OCI-LY1 (cell line): ENCODE data around the gene FAM83C.

Experiments used
- CTCF ChIP-seq: fragments of 200-600 bp; sonication (generic), shearing (Covaris generic); IDR thresholded peaks from 2 replicates; pipeline ENCODE4 v1.5.1; 2017; ENCODE audit warnings: mild to moderate bottlenecking, antibody characterized with exemption, low read length, moderate library complexity, mixed read lengths
- EZH2 ChIP-seq: fragments of 200-600 bp; sonication (generic), shearing (Covaris generic); IDR thresholded peaks from 2 replicates; pipeline ENCODE4 v1.8.0; 2017; ENCODE audit warnings: borderline replicate concordance, mixed run types, mild to moderate bottlenecking, antibody characterized with exemption, low read length, moderate library complexity, mixed read lengths

GRCh38 chr20:35251613-35251940 lies 40.6 kb downstream of the FAM83C start:
- TF ChIP-seq CTCF (no peak), EZH2 (no peak)
